Measurements from ENCODE around the gene ARHGEF40.

Gene ARHGEF40

DNA sequence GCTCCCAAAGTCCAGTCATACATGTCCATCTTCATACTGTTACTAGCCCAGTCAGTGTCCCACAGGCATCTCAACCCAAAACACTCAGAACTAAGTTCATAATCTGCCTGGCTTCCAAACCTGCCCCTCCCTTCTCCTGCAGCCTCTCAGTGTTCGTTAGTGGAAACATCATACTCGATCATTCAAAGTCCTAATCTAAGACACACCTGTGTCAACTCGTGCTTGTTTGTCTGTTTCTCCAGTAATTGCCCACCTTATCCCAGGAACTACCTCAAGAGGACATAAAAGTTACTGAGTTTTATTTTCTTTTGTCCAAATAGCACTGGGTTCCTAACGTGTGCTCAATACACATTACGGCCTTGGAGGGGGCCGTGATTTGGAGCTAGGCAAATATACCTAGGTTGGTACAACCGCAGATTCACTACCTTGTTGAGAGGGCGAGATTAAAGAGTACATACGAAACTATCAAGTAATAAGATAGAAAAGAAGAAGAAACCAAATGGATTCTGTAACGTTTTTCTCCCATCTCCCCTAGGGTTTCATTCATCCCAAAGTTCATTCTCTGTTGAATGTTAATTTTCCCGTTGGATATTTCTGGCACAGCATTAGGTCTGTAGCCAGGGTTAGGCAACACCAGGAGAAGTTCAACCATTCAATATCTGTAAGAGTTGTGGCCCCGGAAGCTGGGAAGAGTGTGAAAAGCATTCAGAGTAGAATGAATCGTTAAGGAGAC, 9.3 kb upstream of the ARHGEF40 start:
- no peak for DNase-seq

DNA sequence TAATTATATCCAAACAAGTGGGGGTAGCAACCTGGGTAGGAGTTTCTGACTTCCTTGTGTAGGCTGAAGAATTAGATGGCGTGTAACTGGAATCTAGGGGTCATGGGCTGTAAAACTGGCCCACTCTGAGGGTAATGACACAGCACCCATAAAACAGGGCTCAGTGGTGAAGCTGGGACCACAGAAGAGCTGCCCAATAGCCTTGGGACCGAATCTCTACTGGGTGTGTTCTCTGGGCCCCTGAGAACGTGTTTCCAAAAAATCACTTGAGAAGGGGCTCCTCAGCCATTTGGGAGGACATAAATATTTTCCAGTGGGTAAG, 8.8 kb upstream of the ARHGEF40 start:
- DNase-seq = no peak

DNA sequence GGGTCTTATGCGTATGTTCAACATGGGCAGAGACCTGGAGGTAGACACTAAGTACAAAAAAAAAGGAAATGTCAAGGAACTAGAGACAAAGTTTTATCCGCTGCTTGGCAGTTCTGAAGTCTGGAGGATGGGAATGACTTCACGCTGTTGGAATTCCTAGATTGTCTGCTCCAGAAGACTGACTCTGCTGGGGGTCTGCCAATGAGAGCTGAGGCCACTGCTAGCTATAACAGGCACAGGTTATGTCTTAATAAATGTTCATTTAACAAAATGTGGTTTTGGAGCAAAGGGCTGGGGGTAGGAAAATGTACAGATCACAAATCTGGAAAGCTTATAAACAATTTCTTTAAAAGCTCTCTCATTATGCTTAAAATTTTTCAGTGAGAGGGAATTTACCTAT, 6.6 kb upstream of the ARHGEF40 start:
- no peak for DNase-seq

DNA sequence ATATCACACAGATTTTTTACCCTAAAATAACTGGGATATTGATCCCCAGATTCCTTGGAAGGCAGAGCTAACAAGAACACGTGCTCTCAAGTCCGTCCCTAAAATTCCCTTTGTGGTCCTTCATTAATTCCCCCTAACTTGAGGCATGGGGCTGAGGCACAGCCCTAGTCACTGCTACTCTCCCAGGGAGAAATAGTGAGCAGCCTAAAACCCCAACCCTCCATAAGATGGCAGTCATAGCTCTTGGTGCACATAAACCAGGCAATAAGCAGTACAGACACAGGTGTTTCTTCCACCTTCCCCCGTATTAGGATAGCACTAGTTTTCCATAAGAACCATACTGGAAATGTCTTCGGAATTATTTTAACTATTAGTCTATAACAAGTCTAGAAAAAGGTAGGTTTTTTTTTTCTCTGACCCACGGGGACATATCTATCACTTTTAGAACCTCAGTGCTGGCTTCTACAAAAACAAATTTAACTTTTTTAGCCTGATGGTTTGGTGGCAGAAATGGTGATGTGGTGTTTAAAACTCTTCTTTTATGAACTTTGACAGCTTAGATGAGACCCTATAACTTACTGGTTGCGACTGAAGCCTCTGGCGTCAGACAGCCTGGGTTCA, 3.1 kb upstream of the ARHGEF40 start:
- no peak for DNase-seq

GRCh38 chr14:21068521-21069387, 1.4 kb upstream of the ARHGEF40 start:
- DNase-seq = no peak

GRCh38 chr14:21069388-21070082, 569 bp upstream of the ARHGEF40 start:
- no peak for DNase-seq

DNA sequence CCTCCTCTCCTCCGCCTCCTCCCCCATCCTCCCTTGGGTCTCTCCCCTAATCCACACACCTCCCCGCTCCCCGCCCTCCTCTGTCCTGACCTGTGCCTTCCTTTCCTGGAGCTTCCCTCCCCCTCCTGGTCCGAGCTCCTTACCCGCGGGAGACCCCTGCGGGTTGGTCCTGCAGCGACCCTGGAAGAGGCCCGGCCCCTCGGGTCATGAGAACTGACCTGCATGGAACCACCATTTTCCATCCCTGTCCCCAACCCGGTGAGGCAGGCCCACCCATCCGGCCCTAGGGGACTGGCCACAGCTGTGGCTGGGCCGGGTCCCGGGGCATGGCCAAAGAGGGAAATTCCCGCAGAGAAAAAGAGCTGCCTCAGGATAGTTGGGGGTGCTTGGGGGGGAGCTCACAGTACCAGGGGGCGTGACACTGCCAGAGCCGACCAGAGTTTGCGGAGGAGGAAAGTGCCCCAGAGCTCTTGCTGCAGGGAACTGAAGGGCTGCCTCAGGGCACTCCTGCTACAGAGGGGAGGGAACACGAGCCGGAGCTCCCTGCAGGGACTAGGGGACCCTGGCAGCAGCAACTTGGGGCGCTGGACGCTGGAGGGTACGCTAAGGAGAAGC, 613 bp downstream of the ARHGEF40 start:
- no peak for DNase-seq

- no peak for DNase-seq
Observed at GRCh38 chr14:21071225-21072030, 1.3 kb downstream of the ARHGEF40 start.

- no peak for DNase-seq
Observed at GRCh38 chr14:21072031-21072473, 1.9 kb downstream of the ARHGEF40 start.

- no peak for DNase-seq
Observed at GRCh38 chr14:21072781-21073339, 2.8 kb downstream of the ARHGEF40 start.

GRCh38 chr14:21073921-21074320, 3.8 kb downstream of the ARHGEF40 start:
- DNase-seq = no peak

DNA sequence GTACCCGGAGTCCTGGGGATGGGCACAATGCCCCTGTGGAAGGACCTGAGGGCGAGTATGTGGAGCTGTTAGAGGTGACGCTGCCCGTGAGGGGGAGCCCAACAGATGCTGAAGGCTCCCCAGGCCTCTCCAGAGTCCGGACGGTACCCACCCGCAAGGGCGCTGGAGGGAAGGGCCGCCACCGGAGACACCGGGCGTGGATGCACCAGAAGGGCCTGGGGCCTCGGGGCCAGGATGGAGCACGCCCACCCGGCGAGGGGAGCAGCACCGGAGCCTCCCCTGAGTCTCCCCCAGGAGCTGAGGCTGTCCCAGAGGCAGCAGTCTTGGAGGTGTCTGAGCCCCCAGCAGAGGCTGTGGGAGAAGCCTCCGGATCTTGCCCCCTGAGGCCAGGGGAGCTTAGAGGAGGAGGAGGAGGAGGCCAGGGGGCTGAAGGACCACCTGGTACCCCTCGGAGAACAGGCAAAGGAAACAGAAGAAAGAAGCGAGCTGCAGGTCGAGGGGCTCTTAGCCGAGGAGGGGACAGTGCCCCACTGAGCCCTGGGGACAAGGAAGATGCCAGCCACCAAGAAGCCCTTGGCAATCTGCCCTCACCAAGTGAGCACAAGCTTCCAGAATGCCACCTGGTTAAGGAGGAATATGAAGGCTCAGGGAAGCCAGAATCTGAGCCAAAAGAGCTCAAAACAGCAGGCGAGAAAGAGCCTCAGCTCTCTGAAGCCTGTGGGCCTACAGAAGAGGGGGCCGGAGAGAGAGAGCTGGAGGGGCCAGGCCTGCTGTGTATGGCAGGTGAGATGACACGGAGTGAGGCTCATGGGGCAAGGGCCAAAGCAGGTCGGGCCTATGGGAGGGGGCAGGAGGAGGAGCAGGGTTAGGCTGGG, 4.5 kb downstream of the ARHGEF40 start:
- no peak for DNase-seq

- no peak for DNase-seq
Observed at GRCh38 chr14:21075719-21076437, 5.8 kb downstream of the ARHGEF40 start.

- no peak for DNase-seq
Observed at GRCh38 chr14:21077672-21078071, 7.6 kb downstream of the ARHGEF40 start.

DNA sequence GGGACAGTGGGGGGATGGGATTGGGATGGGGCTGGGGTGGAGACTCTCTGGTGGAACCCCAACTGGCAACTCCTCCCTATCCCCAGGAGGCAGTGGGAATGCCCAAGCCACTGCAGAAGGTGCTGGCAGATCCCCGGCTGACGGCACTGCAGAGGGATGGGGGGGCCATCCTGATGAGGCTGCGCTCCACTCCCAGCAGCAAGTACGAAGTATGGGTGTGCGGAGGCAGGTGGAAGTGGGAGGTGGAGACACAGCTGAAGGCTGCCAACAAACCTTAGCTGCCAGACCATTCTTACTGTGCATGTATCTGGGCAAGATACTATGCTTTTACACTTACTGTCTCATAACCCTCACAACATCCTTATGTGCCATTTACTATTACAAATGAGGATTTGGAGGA, 8.2 kb downstream of the ARHGEF40 start:
- DNase-seq = no peak

GRCh38 chr14:21078726-21079125, 8.6 kb downstream of the ARHGEF40 start:
- DNase-seq = no peak

DNA sequence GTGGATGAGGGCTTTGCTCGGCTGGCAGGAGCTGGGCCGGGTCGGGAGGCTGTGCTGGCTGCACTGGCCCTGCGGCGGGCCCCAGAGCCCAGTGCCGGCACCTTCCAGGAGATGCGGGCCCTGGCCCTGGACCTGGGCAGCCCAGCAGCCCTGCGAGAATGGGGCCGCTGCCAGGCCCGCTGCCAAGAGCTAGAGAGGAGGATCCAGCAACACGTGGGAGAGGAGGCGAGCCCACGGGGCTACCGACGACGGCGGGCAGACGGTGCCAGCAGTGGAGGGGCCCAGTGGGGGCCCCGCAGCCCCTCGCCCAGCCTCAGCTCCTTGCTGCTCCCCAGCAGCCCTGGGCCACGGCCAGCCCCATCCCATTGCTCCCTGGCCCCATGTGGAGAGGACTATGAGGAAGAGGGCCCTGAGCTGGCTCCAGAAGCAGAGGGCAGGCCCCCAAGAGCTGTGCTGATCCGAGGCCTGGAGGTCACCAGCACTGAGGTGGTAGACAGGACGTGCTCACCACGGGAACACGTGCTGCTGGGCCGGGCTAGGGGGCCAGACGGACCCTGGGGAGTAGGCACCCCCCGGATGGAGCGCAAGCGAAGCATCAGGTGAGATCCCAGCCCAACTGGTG, 11.5 kb downstream of the ARHGEF40 start:
- no peak for DNase-seq

DNA sequence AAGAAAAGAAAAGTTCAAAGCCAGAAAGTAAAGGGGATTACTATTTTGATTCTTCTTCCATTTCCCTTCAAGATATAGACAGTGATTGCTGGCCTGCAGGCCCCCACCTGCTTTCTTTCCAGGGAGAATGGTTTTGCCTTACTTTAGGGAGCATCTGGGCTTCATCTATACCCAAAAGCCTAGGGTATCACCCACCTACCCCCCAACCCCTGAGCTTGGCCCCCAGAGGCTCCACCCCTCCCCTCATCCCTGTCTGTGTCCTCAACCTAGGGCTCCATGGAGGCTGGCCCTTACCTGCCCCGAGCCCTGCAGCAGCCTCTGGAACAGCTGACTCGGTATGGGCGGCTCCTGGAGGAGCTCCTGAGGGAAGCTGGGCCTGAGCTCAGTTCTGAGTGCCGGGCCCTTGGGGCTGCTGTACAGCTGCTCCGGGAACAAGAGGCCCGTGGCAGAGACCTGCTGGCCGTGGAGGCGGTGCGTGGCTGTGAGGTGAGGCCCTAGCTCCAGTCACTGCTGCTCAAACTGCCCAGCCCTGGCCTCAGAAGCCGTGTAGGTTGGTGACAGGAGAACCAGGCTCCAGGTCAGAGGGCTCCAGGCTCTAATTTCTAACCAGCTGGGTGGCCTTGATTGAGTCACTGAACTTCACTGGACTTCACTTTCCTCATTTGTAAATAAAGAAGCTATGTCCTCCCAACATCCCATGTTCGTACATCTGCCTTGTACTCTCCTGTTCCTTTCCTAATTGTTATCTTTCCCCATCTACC, 13.6 kb downstream of the ARHGEF40 start:
- no peak for DNase-seq

DNA sequence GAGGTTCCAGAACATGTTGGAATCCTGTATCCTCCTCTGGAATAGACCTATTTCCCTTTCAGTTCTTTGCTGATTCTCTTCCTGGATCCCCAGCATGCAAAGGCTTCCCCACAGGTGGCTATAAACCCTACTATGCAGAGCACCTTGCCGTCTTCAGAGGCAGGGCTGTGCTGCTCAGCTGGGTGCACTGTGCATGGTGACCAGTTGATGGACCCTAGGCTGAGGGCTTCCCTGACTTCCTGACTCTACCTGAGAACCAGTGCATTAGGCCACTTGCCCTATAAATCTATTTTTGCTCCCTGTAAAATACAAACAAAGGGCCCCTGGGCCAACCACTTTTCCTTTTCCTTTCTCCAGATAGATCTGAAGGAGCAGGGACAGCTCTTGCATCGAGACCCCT, 14.3 kb downstream of the ARHGEF40 start:
- DNase-seq = no peak
